GM18867 (cell line): Measurements from ENCODE around the gene BTF3.
"Not testable (repeated sequence)": the region's sequence is repeated elsewhere in the genome, so short reads cannot be mapped to it uniquely, and the experiment has no call there.

Source experiments
- ATAC-seq: cut with Tn5 transposase; IDR thresholded peaks from one replicate; pipeline ENCODE4 v1.9.1; 2021; ENCODE audit warnings: mild to moderate bottlenecking, moderate library complexity; ENCODE audit not compliant: unreplicated experiment

Gene BTF3

GRCh38 chr5:73498057-73498992 is at the start of gene BTF3:
Gene BTF3 (plus strand): TSS chr5:73498442. CDS start chr5:73498668, 226 bp downstream.
- ATAC-seq = peak; percentile 96

DNA sequence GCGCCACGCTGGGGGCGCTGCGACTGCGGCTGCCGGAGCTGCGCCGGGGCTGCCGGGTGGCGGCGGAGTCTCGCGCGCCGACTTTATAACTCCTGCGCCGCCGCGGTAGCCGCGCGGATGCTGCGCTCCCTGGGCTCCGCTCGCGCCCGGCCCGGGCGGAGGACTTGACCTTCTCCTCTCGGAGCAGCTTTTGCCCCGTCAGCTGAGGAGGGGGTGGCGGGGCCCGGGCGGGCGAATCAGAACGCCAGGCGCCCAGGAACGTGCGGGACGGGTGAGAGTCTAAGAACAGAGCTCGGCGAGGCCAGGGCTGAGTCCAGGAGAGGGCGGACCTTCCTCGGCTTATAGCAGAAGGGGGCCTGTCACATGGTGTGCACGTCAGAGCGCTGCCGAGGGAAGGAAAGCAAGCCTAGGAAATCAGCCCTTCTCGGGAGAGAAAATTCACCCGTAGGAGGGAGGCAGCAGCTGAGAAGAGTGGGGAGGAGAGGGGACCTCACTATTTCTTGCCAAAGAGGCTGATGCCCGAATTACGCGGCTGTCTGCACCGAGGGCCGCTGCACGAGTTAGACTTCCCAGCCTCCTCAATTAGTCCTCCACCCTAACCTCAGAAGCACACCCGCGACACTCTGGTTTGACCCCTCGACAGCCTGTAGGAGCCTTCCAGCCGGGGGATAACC is 49.6 kb upstream of the BTF3 start, which contains the start of gene FOXD1:
Gene FOXD1 (minus strand): TSS at position 315 of the 674 bp plus-strand sequence. CDS start 415 bp downstream, outside the sequence.
- peak; percentile 66 for ATAC-seq

GRCh38 chr5:73450137-73450536 is 48.1 kb upstream of the BTF3 start:
- no peak for ATAC-seq

GRCh38 chr5:73450672-73451223 is 47.5 kb upstream of the BTF3 start:
- ATAC-seq = no peak

DNA sequence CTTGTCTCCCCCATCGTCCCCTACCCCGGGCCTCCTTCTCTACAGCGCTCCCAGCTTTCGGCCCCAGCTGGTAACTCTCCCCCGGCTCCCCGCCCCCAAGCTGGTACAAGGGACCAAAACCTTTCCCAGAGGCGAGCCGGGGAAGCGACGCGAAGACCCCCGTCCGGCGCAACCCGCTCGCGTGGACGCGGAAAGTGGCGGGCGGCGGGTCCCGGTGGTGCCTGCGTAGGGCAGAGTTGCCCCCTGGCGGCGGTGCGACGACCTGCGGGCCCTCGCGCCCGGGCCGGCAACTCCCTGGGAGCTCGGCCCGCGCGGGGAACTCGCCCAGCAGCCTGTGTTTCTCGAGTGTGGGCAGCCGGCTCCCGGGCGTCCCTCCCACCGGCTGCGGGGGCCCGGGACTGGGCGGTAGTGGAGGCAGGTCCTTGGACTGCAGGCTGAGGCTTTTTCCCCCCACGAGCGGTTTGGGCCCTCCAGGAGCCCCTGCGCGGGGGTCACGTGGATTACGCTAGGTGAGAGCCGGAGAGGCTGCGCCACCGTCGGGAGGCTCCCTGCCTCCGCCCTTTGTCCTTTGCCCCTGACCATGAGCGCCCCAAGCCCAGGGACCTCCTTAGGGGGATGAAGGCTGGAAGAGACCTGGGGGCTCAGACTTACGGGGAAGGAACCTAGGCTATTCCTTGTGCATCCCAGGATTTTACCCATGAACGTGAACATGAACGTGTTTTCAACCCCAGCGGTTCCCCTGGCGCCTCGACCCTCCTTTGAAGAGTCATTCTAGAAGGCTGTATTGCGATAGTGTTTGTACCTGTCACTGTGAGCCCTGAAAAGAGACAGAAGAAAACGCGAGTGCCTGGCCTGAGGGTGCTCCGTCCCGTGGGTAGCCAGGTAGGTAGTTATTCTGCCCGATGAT is 46.8 kb upstream of the BTF3 start:
- peak; percentile 29 for ATAC-seq

GRCh38 chr5:73452215-73452614 is 46.0 kb upstream of the BTF3 start:
- no peak for ATAC-seq

- ATAC-seq = peak; percentile 78
Measured at GRCh38 chr5:73454379-73455036, 43.7 kb upstream of the BTF3 start.

DNA sequence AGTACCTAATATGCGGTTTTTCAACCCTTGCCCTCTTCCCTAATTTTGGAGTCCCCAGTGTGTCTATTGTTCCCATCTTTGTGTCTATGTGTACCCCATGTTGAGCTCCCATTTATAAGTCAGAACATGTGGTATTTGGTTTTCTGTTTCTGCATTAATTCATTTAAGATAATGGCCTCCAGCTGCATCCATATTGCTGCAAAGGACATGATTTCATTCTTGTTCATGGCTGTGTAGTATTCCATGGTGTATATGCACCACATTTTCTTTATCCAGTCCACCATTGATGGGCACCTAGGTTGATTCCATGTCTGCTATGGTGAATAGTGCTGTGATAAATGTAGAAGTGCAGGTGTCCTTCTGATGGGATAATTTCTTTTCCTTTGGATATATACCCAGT is 41.8 kb upstream of the BTF3 start:
- not testable (repeated sequence) for ATAC-seq

GRCh38 chr5:73459366-73459765 is 38.9 kb upstream of the BTF3 start:
- no peak for ATAC-seq

DNA sequence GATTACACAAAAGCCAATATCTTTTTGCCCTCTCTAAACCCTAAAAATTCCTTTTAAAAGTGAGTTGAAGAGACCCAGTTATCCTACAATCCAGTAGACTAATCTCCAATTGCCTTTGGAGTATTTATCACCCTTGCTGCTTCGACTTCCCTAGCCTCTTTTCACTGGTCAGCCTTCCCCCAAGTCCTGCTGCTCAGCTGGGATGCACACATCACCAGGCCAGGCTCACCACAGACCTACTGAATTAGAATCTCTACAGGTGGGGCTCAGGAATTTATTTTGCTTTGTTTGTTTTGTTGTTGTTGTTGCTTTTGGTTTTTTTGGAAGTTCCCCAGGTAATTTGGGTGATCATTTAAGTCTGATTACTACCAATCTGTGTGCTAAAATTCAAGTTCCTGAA is 38.1 kb upstream of the BTF3 start:
- ATAC-seq = no peak

- ATAC-seq = no peak
Measured at GRCh38 chr5:73464016-73464745, 34.1 kb upstream of the BTF3 start.

DNA sequence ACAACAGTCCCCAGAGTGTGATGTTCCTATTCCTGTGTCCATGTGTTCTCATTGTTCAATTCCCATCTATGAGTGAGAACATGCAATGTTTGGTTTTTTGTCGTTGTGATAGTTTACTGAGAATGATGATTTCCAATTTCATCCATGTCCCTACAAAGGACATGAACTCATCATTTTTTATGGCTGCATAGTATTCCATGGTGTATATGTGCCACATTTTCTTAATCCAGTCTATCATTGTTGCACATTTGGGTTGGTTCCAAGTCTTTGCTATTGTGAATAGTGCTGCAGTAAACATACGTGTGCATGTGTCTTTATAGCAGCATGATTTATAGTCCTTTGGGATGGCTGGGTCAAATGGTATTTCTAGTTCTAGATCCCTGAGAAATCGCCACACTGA is 29.6 kb upstream of the BTF3 start:
- ATAC-seq = not testable (repeated sequence)

GRCh38 chr5:73469878-73470277 is 28.4 kb upstream of the BTF3 start:
- no peak for ATAC-seq

DNA sequence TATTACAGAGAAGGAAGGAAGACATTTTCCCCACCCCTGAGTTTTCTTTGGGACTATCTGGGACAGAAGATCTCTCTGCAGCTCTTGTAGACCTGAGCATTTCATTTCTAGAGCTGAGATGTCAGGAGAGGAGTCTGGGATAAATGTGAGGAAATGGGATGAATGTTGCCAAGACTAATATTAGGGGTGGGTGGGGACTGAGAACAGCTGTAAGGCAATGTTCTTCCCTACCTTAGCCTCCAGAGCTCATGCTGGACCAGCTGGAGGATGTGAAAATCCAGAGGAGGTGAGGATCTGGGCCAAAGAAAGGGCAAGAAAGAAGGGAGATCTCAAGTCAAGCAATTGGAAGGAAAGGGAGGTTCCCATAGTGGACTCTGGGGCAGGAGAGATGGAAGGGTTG is 26.6 kb upstream of the BTF3 start:
- no peak for ATAC-seq

- no peak for ATAC-seq
Measured at GRCh38 chr5:73472116-73472515, 26.1 kb upstream of the BTF3 start.

- no peak for ATAC-seq
Measured at GRCh38 chr5:73480500-73480899, 17.7 kb upstream of the BTF3 start.

DNA sequence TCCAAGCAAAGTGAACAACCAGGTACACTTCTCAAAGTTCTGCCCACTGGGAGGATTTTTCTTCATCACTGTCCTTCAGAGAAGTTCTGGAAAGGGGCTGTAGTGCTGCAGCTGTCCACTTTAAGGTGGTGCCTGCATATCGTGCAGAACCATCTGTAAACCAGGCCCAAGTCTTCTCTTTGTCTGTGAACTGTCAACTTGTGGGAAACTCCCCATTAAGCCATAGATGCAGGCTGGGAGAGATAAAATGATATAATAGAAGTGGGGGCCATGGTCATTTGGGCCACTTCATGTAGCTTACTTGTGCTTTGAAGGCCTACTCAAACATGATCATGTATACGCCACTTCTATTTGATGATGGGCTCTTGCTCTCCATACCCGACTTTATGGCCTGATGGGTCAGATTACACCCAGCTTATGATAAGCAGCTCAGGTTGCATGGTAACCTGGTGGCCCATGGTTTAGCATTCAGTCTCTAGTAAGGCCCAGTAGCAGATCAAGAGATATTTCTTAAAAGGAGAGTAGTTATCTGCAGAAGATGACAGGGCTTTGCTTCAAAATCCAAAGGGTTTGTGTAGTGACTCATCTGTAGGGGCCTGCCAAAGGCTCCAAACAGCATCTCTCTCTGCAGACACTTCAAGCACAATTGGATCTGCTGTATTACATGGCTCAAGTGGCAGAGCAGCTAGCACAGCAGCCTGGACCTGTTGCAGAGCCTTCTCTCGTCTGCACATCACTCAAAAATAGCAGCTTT is 15.7 kb upstream of the BTF3 start:
- ATAC-seq = no peak

GRCh38 chr5:73483676-73484075 is 14.6 kb upstream of the BTF3 start:
- no peak for ATAC-seq

GRCh38 chr5:73484511-73484910 is 13.7 kb upstream of the BTF3 start:
- no peak for ATAC-seq
